Pancreas (tissue), 10 donors: Measurements from ENCODE around the gene DEPDC4. TPM values are rescaled to one million over a fixed set of nuclear protein-coding genes. Genes with fewer than 3 reads are reported as not detected.
"Not testable (repeated sequence)": the region's sequence is repeated elsewhere in the genome, so short reads cannot be mapped to it uniquely, and the experiment has no call there.

ENCODE experiments used
- ATAC-seq, 4 donors: fragments of 200-7000 bp; cut with Tn5 transposase; one replicate each; pipeline versions ENCODE4 v1.8.0 to v1.9.1; 2020; ENCODE audit warnings: mild to moderate bottlenecking in 4 of 4, moderate library complexity in 4 of 4
- DNase-seq, 6 donors: peaks; one replicate each; pipeline ENCODE4 v3.0.0-alpha.2; 2020
- FAIRE-seq: peaks from 2 replicates; lab custom pipeline; 2012; peaks lifted over from hg19 to GRCh38; lab: Jason Lieb, UNC
- H3K27ac ChIP-seq, 4 donors: fragments of 200-600 bp; sonication (generic); 1 replicate in 3 of 4; 2 replicates in 1 of 4; pipeline versions ENCODE4 v1.5.0 to v1.8.0; 2020
- H3K27me3 ChIP-seq, 4 donors: fragments of 200-600 bp; one replicate each; pipeline ENCODE4 v1.8.0; 2021
- H3K36me3 ChIP-seq, 3 donors: fragments of 200-600 bp; sonication (generic) in 1 of 3; one replicate each; pipeline versions ENCODE4 v1.5.0 to v1.8.0; 2020 to 2021
- H3K4me1 ChIP-seq, 3 donors: fragments of 200-600 bp; one replicate each; pipeline ENCODE4 v1.8.0; 2021
- H3K4me3 ChIP-seq, 4 donors: fragments of 200-600 bp; sonication (generic) in 2 of 4; one replicate each; pipeline versions ENCODE4 v1.5.0 to v1.8.0; 2020 to 2021
- H3K9me3 ChIP-seq, 4 donors: fragments of 200-600 bp; one replicate each; pipeline ENCODE4 v1.8.0; 2021
- WGBS, 2 donors: extraction: QIAGEN DNeasy Blood & Tissue Kit; methylation state at CpG; one replicate each; pipeline ENCODE4 v1.1.7; 2013; 5-methylcytosine and 5-hydroxymethylcytosine counted together
- intact Hi-C, 3 donors: fragments of 100-400 bp; cut with DNase I; formaldehyde crosslinking; loops; one replicate each; pipeline versions ENCODE4 v1.11.1 to v1.14.2; 2022
- polyA plus RNA-seq, 2 donors: library from polyadenylated mRNA; stranded (reverse); fragments of 200-250 nt; gene quantifications; one replicate each; pipeline ENCODE4 v1.2.3, GENCODE V29; 2013
- total RNA-seq, 6 donors: library from RNA; stranded (reverse); fragmentation: NEBNext Ultra II Directional in 4 of 6; extraction: Animal tissue kit (Norgen Biotek cat#: 25700) in 4 of 6; gene quantifications; one replicate each; pipeline versions ENCODE4 v1.2.1 to v1.2.4, GENCODE V29; 2021 to 2023
- TF ChIP-seq, protein P1 (sequence below), 4 donors: fragments of 200-600 bp; sonication (generic) in 3 of 4; IDR thresholded peaks; one replicate each; pipeline versions ENCODE4 v1.5.0 to v1.8.0; 2021; ENCODE audit warnings: antibody characterized with exemption in 4 of 4
- donor health status: healthy with polysubstance abuse.
- donor health status: DM: no; HTN: no; CAD: no; lungs with moderate emphysema.
- donor health status: DM: no; HTN: no; CAD: no.
- donor health status: control.
- donor health status: control.
- donor health status: Bipolar disorder and iron deficiency.
- donor health status: DM: yes; HTN: yes; CAD: no.
- donor health status: DM: no; HTN: no; CAD: no.
- donor health status: DM: no; HTN: no; CAD: no.
- donor health status: DM: yes; HTN: yes; CAD: no.

DEPDC4 gene
- total and polyA plus RNA-seq, 8 donors: 0.42 to 2.2 (median 1.2) TPM

DNA sequence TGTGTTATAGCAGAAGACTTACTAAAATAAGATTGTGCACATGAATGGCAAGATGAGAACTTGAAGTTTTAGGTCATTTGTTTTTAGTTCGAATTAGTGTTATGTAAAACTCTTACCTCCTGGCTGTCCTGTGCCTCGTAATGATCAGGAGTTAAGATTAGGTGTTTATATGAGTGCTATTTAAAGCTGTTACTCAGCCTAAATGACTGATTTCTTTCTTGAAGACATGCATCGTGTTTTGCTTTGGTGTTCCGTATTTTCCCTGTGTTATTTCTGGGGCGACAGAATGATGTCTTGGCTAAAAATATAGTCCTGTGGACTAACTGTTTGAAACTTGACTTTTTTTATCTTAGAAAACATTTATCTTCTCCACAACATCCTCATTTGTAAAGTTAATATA is 22.2 kb upstream of the DEPDC4 start:
- Histone ChIP-seq H3K27me3 (no peaks in the 10 kb centered on the region), H3K4me3 (no peak overlapping the region), H3K9me3 (peaks cover 0 to 2% (median 0%) of the 10 kb centered on the region in 4 donors), H3K36me3 (no peaks in the 10 kb centered on the region), H3K4me1 (no peaks in the 10 kb centered on the region), H3K27ac (no peak overlapping the region)
- DNase-seq (no peak), ATAC-seq (no peak), FAIRE-seq (no peak)
- TF ChIP-seq, protein P1, sequence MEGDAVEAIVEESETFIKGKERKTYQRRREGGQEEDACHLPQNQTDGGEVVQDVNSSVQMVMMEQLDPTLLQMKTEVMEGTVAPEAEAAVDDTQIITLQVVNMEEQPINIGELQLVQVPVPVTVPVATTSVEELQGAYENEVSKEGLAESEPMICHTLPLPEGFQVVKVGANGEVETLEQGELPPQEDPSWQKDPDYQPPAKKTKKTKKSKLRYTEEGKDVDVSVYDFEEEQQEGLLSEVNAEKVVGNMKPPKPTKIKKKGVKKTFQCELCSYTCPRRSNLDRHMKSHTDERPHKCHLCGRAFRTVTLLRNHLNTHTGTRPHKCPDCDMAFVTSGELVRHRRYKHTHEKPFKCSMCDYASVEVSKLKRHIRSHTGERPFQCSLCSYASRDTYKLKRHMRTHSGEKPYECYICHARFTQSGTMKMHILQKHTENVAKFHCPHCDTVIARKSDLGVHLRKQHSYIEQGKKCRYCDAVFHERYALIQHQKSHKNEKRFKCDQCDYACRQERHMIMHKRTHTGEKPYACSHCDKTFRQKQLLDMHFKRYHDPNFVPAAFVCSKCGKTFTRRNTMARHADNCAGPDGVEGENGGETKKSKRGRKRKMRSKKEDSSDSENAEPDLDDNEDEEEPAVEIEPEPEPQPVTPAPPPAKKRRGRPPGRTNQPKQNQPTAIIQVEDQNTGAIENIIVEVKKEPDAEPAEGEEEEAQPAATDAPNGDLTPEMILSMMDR (IDR thresholded peaks at IDR 0.05): no peak
- 95 to 98% methylated on average over 5 of the region's 5 CpGs for WGBS, 2 donors
- intact Hi-C loops: no loop called here

DNA sequence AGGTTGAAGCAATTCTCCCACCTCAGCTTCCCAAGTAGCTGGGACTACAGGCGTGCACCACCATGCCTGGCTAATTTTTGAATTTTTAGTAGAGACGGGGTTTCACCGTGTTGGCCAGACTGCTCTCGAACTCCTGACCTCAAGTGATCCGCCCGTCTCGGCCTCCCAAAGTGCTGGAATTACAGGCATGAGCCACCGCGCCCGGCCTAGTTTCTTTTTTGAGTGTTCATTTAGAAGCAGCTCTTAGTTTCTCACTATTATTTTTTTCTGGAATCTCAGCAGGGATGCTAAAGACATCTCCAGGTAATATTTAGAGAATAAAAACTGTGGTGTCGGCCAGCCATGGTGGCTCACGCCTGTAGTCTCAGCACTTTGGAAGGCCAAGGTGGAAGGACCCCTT is 17.7 kb upstream of the DEPDC4 start:
- H3K9me3 ChIP-seq: not testable (repeated sequence)
- WGBS, 2 donors: 96 to 98% methylated on average over 12 of the region's 12 CpGs

DNA sequence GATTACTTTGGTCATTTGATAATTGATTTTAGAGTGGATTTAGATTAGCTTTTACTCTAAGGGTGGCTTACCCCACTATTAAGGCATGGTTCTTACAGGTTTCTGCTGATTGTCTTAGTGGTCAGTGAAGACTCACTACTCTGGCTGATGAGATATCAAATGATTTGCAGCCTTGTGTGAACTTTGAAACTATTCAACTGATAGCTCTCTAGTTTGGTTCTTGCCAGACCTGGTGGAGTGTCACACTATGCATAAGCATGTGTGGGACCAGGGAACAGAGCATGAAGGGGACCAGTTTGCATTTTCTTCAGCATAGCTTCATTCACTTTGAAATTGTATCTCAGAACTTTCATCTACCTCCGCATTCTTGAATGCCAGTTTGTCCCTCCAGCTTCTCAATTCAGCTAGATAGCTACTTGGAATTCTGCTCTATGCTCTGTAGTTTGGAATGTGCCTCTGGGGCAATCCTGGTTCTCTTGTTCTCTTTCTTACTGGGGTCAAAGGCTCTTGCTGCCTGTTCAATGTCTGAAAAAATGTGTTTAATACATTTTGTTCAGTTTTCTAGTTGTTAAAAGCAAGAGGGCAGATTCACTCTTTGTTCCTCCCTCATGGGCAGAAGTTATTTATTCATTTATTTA is 12.8 kb upstream of the DEPDC4 start:
- Histone ChIP-seq H3K4me3 (no peak overlapping the region), H3K4me1 (no peaks in the 10 kb centered on the region), H3K27ac (no peak overlapping the region), H3K9me3 (no peaks in the 10 kb centered on the region), H3K27me3 (no peaks in the 10 kb centered on the region), H3K36me3 (no peaks in the 10 kb centered on the region)
- DNase-seq (no peak), FAIRE-seq (no peak), ATAC-seq (no peak)
- WGBS, 2 donors: 66 to 85% methylated on average over 1 of the region's 1 CpG
- TF ChIP-seq, protein P1 (IDR thresholded peaks at IDR 0.05): no peak
- intact Hi-C loops: no loop called here

More for the DNA sequence above, 17.7 kb upstream of the DEPDC4 start:
- H3K27ac ChIP-seq, H3K36me3 ChIP-seq, DNase-seq, FAIRE-seq, ATAC-seq, H3K4me1 ChIP-seq, H3K4me3 ChIP-seq, intact Hi-C loops, H3K27me3 ChIP-seq: not testable (repeated sequence)

DNA sequence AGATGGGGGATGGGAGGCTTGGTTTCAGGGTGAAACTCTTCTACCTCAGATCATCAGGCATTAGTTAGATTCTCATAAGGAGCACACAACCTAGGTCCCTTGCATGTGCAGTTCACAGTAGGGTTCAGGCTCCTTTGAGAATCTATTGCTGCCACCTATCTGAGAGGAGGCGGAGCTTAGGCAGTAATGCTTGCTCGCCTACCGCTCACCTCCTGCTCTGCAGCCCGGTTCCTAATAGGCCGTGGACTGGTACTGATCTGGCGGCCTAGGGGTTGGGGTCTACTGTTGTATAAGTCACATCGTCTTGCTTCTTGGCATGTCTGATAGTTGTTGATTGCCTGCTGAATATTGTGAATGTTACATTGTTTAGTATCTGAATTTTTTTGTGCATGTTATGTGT is 12.3 kb upstream of the DEPDC4 start:
- Histone ChIP-seq H3K36me3 (no peaks in the 10 kb centered on the region), H3K4me3 (no peak overlapping the region), H3K4me1 (peaks cover 0 to under 1% (median 0%) of the 10 kb centered on the region in 3 donors), H3K27me3 (no peaks in the 10 kb centered on the region), H3K27ac (no peak overlapping the region), H3K9me3 (no peaks in the 10 kb centered on the region)
- TF ChIP-seq, protein P1 (IDR thresholded peaks at IDR 0.05): no peak
- intact Hi-C loops: no loop called here
- 97% methylated on average over 7 of the region's 7 CpGs for WGBS, 2 donors
- no peak for FAIRE-seq
- no peak for ATAC-seq
- DNase-seq: no peak

DNA sequence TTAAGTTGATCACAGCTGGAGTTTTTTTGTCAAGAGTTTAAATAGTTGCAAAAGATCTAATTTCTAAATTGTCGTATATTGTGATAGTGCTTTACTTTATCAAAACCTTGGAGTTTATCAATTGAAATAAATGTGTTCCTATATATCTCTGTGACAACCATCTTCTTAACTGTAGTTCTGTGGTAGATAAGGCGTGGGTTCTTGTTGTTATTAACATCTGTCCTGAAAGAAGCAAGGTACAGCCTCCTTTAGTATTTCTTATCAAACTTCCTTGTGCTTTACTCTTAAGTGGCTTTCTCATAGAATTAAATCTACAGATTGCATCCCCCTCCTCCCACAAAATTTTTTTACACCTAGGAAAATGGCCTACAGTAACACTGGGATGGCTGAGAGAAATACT is 7.4 kb upstream of the DEPDC4 start:
- TF ChIP-seq, protein P1 (IDR thresholded peaks at IDR 0.05): no peak
- H3K4me3 ChIP-seq: no peak overlapping the region
- intact Hi-C loops: no loop called here
- ATAC-seq: no peak
- H3K4me1 ChIP-seq: peaks cover 0 to 20% (median 9%) of the 10 kb centered on the region in 3 donors
- 38 to 52% methylated on average over 2 of the region's 2 CpGs for WGBS, 2 donors
- no peaks in the 10 kb centered on the region for H3K27me3 ChIP-seq
- no peak overlapping the region for H3K27ac ChIP-seq
- no peaks in the 10 kb centered on the region for H3K9me3 ChIP-seq
- DNase-seq: no peak
- FAIRE-seq: no peak
- no peaks in the 10 kb centered on the region for H3K36me3 ChIP-seq
